ENCODE results near the gene UGT1A3. TPM values are rescaled to one million over a fixed set of nuclear protein-coding genes. Genes with fewer than 3 reads are reported as not detected.

The UGT1A3 gene
- total and polyA plus RNA-seq, 5 donors, result not detected

GRCh38 chr2:233819884-233820773 lies 91.3 kb downstream of the UGT1A3 start:
- H3K9me3 ChIP-seq (ENCODE audit: control insufficient read depth, low read length), result no peaks in the 10 kb centered on the region
- intact Hi-C loops (cut with DNase I), result no loop called here
- no peak overlapping the region for H3K27ac ChIP-seq (ENCODE audit: low read length)
- DNase-seq, result peak in 1 of 3 donors; percentile 16
- H3K4me3 ChIP-seq (ENCODE audit: low read length), result no peak overlapping the region
- no peak for ATAC-seq
- H3K4me1 ChIP-seq (ENCODE audit: control insufficient read depth, insufficient read depth, low read length), result no peaks in the 10 kb centered on the region
- no peaks in the 10 kb centered on the region for H3K27me3 ChIP-seq (ENCODE audit: control insufficient read depth, insufficient read depth)
- 83% methylated on average over 18 of the region's 18 CpGs for WGBS

GRCh38 chr2:233820774-233821105 lies 91.9 kb downstream of the UGT1A3 start:
- H3K9me3 ChIP-seq (ENCODE audit: control insufficient read depth, low read length), result no peaks in the 10 kb centered on the region
- WGBS, result 86% methylated on average over 6 of the region's 6 CpGs
- no peak overlapping the region for H3K4me3 ChIP-seq (ENCODE audit: low read length)
- DNase-seq, result peak in 1 of 3 donors; percentile 22
- no peaks in the 10 kb centered on the region for H3K27me3 ChIP-seq (ENCODE audit: control insufficient read depth, insufficient read depth)
- intact Hi-C loops (cut with DNase I), result no loop called here
- no peaks in the 10 kb centered on the region for H3K4me1 ChIP-seq (ENCODE audit: control insufficient read depth, insufficient read depth, low read length)
- ATAC-seq, result no peak
- H3K27ac ChIP-seq (ENCODE audit: low read length), result no peak overlapping the region

GRCh38 chr2:233821196-233821595 lies 92.4 kb downstream of the UGT1A3 start:
- no peaks in the 10 kb centered on the region for H3K27me3 ChIP-seq (ENCODE audit: control insufficient read depth, insufficient read depth)
- no peaks in the 10 kb centered on the region for H3K4me1 ChIP-seq (ENCODE audit: control insufficient read depth, insufficient read depth, low read length)
- intact Hi-C loops (cut with DNase I), result no loop called here
- H3K4me3 ChIP-seq (ENCODE audit: low read length), result no peak overlapping the region
- no peak overlapping the region for H3K27ac ChIP-seq (ENCODE audit: low read length)
- no peaks in the 10 kb centered on the region for H3K9me3 ChIP-seq (ENCODE audit: control insufficient read depth, low read length)
- no peak for ATAC-seq
- WGBS, result 86% methylated on average over 3 of the region's 3 CpGs
- DNase-seq, result peak in 1 of 3 donors; percentile 1

GRCh38 chr2:233821709-233822100 lies 92.9 kb downstream of the UGT1A3 start:
- no peaks in the 10 kb centered on the region for H3K27me3 ChIP-seq (ENCODE audit: control insufficient read depth, insufficient read depth)
- WGBS, result 94% methylated on average over 8 of the region's 8 CpGs
- no peak for DNase-seq
- H3K4me1 ChIP-seq (ENCODE audit: control insufficient read depth, insufficient read depth, low read length), result no peaks in the 10 kb centered on the region
- intact Hi-C loops (cut with DNase I), result no loop called here
- no peak for ATAC-seq
- no peak overlapping the region for H3K27ac ChIP-seq (ENCODE audit: low read length)
- no peaks in the 10 kb centered on the region for H3K9me3 ChIP-seq (ENCODE audit: control insufficient read depth, low read length)
- no peak overlapping the region for H3K4me3 ChIP-seq (ENCODE audit: low read length)

- Histone ChIP-seq H3K27ac (ENCODE audit: low read length) (no peak overlapping the region), H3K27me3 (ENCODE audit: control insufficient read depth, insufficient read depth) (no peaks in the 10 kb centered on the region), H3K9me3 (ENCODE audit: control insufficient read depth, low read length) (no peaks in the 10 kb centered on the region), H3K4me3 (ENCODE audit: low read length) (no peak overlapping the region), H3K4me1 (ENCODE audit: control insufficient read depth, insufficient read depth, low read length) (no peaks in the 10 kb centered on the region)
- DNase-seq, result peak in 2 of 3 donors; percentile 33 to 41
- intact Hi-C loops (cut with DNase I), result no loop called here
- WGBS, result 88% methylated on average over 21 of the region's 21 CpGs
- no peak for ATAC-seq
These were observed 93.4 kb downstream of the UGT1A3 start for GRCh38 chr2:233822101-233822771.

Other genes starting within 250 kb of the UGT1A3 start
- gene USP40, start 162.3 kb upstream of the UGT1A3 start, total RNA-seq, result 10 to 100 TPM; 16.8 to 18.6 (median 18.1) TPM
- gene USP40, start 162.3 kb upstream of the UGT1A3 start, polyA plus RNA-seq, result 15.1 TPM
- not detected for gene UGT1A8, start 111.4 kb upstream of the UGT1A3 start, total RNA-seq
- gene UGT1A8, start 111.4 kb upstream of the UGT1A3 start, polyA plus RNA-seq, result not detected
- not detected for gene UGT1A10, start 92.6 kb upstream of the UGT1A3 start, total RNA-seq
- not detected for gene UGT1A10, start 92.6 kb upstream of the UGT1A3 start, polyA plus RNA-seq
- gene UGT1A9, start 57.1 kb upstream of the UGT1A3 start, total RNA-seq, result not detected
- gene UGT1A9, start 57.1 kb upstream of the UGT1A3 start, polyA plus RNA-seq, result not detected
- not detected for gene UGT1A7, start 47.1 kb upstream of the UGT1A3 start, total RNA-seq
- gene UGT1A7, start 47.1 kb upstream of the UGT1A3 start, polyA plus RNA-seq, result not detected
- gene UGT1A6, start 36.2 kb upstream of the UGT1A3 start, total RNA-seq, result not detected
- not detected for gene UGT1A6, start 36.2 kb upstream of the UGT1A3 start, polyA plus RNA-seq
- gene UGT1A5, start 16.1 kb upstream of the UGT1A3 start, total RNA-seq, result not detected
- gene UGT1A5, start 16.1 kb upstream of the UGT1A3 start, polyA plus RNA-seq, result not detected
- not detected for gene UGT1A4, start 10.3 kb upstream of the UGT1A3 start, total RNA-seq
- gene UGT1A4, start 10.3 kb upstream of the UGT1A3 start, polyA plus RNA-seq, result 0.07 TPM
- gene UGT1A1, start 31.2 kb downstream of the UGT1A3 start, total RNA-seq, result not detected
- not detected for gene UGT1A1, start 31.2 kb downstream of the UGT1A3 start, polyA plus RNA-seq
- not detected for gene MROH2A, start 49.3 kb downstream of the UGT1A3 start, total RNA-seq
- gene MROH2A, start 49.3 kb downstream of the UGT1A3 start, polyA plus RNA-seq, result not detected
- gene HJURP, start 125.5 kb downstream of the UGT1A3 start, total RNA-seq, result under 1 TPM in 2 of 4 donors, not detected in 2; 0.77 to 0.94 TPM
- gene HJURP, start 125.5 kb downstream of the UGT1A3 start, polyA plus RNA-seq, result 0.09 TPM
- not detected for gene TRPM8, start 188.3 kb downstream of the UGT1A3 start, total RNA-seq
- not detected for gene TRPM8, start 188.3 kb downstream of the UGT1A3 start, polyA plus RNA-seq

Data from right cardiac atrium (tissue), 5 donors.